ENCODE data around the gene CHIC1.
"Not testable (repeated sequence)": the region's sequence is repeated elsewhere in the genome, so short reads cannot be mapped to it uniquely, and the experiment has no call there.

- not testable (repeated sequence) for TF ChIP-seq CTCF (conservative IDR thresholded peaks at IDR 0.05 in 1 of 2, IDR thresholded peaks at IDR 0.05 in 1 of 2; ENCODE audit: extremely low read depth in 1 of 2, insufficient read depth in 1 of 2, low read depth in 1 of 2, low read length in 2 of 2); EZH2 (IDR thresholded peaks at IDR 0.05; ENCODE audit: borderline replicate concordance, low read length)
Observed at GRCh38 chrX:73531655-73532054, 31.3 kb upstream of the CHIC1 start.
